ENCODE results near the gene EPN2.

GRCh38 chr17:19346351-19347255 lies 109.4 kb downstream of the EPN2 start:
- TF ChIP-seq CTCF (IDR thresholded peaks at IDR 0.05 in 2 of 3, conservative IDR thresholded peaks at IDR 0.05 in 1 of 3; ENCODE audit: borderline replicate concordance in 1 of 3, insufficient read depth in 1 of 3, low read depth in 2 of 3, low read length in 2 of 3) (no peak), POLR2AphosphoS5 (IDR thresholded peaks at IDR 0.05; ENCODE audit: low read depth, low read length) (no peak)
